Activated naive CD4-positive, alpha-beta T cell treated with anti-CD3 and anti-CD28 coated beads for 36 hours (primary cell): ENCODE results near the gene GUCD1. TPM values are rescaled to one million over a fixed set of nuclear protein-coding genes. Genes with fewer than 3 reads are reported as not detected.
A peak's percentile ranks its signal among the peaks of the same experiment; 100 is the strongest.
"Not testable (repeated sequence)": the region's sequence is repeated elsewhere in the genome, so short reads cannot be mapped to it uniquely, and the experiment has no call there.

Experiments used
- CTCF ChIA-PET: fragments of 350-600 bp; sonication (Branson Sonifier 250); formaldehyde crosslinking; loops from one replicate; lab custom pipeline; 2021; ENCODE audit warnings: antibody characterized with exemption; lab: Charles Lee
- DNase-seq: peaks from one replicate; pipeline ENCODE4 v3.0.0-alpha.2; 2020
- H3K27ac Mint-ChIP-seq: one replicate; pipeline ENCODE4 v1.8.0; 2021; ENCODE audit warnings: mild to moderate bottlenecking, mixed read lengths
- H3K27me3 Mint-ChIP-seq: one replicate; pipeline ENCODE4 v1.8.0; 2021; ENCODE audit warnings: low read depth, mixed read lengths
- H3K36me3 Mint-ChIP-seq: one replicate; pipeline ENCODE4 v1.8.0; 2021; ENCODE audit warnings: low read depth, mixed read lengths
- H3K4me1 Mint-ChIP-seq: one replicate; pipeline ENCODE4 v1.8.0; 2021; ENCODE audit warnings: low read depth, mixed read lengths
- H3K4me3 Mint-ChIP-seq: one replicate; pipeline ENCODE4 v1.8.0; 2021; ENCODE audit warnings: mild to moderate bottlenecking, moderate library complexity, mixed read lengths
- H3K9me3 Mint-ChIP-seq: one replicate; pipeline ENCODE4 v1.8.0; 2021; ENCODE audit warnings: mixed read lengths
- intact Hi-C: fragments of 100-400 bp; cut with micrococcal nuclease; formaldehyde crosslinking; loops from one replicate; pipeline ENCODE4 v1.15.1; 2023
- total RNA-seq, 2 experiments: library from RNA; stranded (reverse); gene quantifications; one replicate each; pipeline ENCODE4 v1.2.3, GENCODE V29; 2021

Gene GUCD1
- total RNA-seq, result 10 to 100 TPM; 95.8 to 96.0 TPM

DNA sequence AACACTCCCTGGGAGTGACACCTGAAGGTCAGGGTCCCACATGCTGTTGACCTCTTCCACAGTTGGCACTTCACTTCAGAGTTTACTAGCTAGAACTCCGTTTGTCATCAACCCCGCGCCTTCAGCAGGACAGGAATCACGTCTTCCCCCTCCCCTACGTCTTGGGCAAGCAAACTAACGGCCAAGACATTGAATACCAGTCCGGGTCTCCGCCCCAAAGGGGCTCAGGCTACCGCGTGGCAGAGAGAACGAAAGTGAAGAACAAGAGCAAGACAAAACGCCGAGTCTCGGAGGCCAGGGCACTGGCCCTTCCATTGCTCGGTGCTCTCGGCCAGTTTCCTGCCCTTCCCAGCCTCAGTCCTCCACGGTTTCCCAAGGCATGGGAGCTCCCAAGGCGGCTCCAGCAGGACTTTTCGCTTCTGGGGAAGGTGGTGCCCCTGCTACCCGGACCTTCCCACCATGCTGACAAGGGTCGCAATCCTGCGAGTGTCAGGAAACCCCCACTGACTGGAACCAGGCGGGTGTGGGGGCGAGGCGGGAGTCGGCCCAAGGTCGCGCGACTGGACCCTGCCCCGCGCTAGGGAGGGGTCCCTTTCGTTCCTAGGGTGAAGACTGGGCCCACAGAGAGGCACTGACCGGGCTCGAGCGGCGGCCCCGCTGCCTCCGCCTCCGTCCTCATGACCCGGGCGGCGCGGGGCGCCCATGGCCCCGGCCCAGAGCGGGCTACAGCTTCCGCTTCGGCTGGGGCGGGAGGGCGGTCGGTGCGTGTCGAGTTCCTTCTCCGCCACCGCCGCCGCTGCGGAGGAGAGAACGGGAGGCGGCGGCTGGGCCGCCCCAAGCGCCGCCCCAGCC is at the start of gene GUCD1:
TSS of gene GUCD1 (minus strand) at position 826 of the 852 bp plus-strand sequence. CDS start at position 679, 147 bp downstream.
- H3K27me3 Mint-ChIP-seq, result no peaks in the 10 kb centered on the region
- peak; percentile 36 for DNase-seq
- intact Hi-C loops, result loop anchor here (1.0 to 5.0 kb wide), 10 partner anchors 48 to 847 kb away; partner anchors contain the start of genes CABIN1, GGT1, MIF and SMARCB1
- H3K4me3 Mint-ChIP-seq, result peak within 1 kb of the TSS; percentile 97
- peaks cover 36% of the 10 kb centered on the region for H3K36me3 Mint-ChIP-seq
- no peaks in the 10 kb centered on the region for H3K9me3 Mint-ChIP-seq
- H3K4me1 Mint-ChIP-seq, result peaks cover 44% of the 10 kb centered on the region
- H3K27ac Mint-ChIP-seq, result peak within 1 kb of the TSS; percentile 100
- CTCF ChIA-PET, result interaction anchor here (0.7 to 2.2 kb wide), 2 partner anchors 29 to 32 kb away, joined by 3 to 5 read pairs; no protein-coding TSS in a partner anchor

DNA sequence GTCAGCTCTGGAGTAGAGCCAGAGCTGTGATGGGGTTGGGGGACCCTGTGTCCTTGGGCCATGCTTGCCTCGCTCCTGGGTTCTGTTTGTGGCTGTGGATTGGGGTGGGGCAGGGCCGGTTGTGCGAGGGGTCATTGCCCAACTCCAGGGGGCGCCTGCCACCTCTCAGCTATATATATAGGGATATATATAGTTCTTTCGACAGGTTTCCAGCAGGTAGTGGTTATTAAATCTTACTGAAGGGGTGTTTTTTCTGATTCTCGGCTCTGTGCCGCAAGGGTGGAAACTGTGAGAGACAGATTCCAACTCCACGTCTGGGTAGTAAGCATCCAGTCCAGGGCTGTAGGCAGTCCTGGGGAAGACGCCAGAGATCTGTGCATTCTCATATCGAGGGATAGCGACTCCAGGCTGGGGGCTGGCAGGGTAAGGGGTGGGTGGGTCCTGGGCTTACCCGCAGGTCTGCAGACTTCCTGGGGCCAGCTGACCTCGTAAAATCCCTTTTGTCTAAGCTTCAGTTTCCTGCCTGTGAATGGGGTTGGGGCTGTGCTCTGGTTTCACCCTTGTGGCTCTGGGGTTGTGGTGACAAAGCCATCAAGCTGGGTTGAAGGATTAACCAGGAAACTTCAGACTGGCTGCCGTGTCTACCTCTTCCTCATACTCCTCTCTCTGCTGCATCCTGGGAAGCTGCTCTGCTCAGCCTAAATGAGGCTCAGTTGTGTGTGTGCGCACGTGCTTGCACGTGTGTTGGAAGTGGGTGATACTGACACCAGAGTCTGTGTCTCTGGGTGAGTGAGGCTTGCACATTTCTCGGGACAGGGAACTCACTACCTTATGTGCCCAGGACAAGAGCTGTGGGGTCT is 49.1 kb upstream of the GUCD1 start:
- peak; percentile 40 for DNase-seq
- not testable (repeated sequence) for H3K27ac Mint-ChIP-seq, H3K27me3 Mint-ChIP-seq, H3K36me3 Mint-ChIP-seq, H3K9me3 Mint-ChIP-seq
- CTCF ChIA-PET, result interaction anchor here (1.4 kb wide), 1 partner anchor 198 kb away, joined by 3 read pairs; no protein-coding TSS in a partner anchor
- Mint-ChIP-seq H3K4me3 (peak overlapping the region; percentile 22), H3K4me1 (peaks cover 21% of the 10 kb centered on the region)
- intact Hi-C loops, result loop anchor here (5.0 kb wide), 1 partner anchor 47 kb away; the partner anchor contains the start of genes GUCD1 and SNRPD3

DNA sequence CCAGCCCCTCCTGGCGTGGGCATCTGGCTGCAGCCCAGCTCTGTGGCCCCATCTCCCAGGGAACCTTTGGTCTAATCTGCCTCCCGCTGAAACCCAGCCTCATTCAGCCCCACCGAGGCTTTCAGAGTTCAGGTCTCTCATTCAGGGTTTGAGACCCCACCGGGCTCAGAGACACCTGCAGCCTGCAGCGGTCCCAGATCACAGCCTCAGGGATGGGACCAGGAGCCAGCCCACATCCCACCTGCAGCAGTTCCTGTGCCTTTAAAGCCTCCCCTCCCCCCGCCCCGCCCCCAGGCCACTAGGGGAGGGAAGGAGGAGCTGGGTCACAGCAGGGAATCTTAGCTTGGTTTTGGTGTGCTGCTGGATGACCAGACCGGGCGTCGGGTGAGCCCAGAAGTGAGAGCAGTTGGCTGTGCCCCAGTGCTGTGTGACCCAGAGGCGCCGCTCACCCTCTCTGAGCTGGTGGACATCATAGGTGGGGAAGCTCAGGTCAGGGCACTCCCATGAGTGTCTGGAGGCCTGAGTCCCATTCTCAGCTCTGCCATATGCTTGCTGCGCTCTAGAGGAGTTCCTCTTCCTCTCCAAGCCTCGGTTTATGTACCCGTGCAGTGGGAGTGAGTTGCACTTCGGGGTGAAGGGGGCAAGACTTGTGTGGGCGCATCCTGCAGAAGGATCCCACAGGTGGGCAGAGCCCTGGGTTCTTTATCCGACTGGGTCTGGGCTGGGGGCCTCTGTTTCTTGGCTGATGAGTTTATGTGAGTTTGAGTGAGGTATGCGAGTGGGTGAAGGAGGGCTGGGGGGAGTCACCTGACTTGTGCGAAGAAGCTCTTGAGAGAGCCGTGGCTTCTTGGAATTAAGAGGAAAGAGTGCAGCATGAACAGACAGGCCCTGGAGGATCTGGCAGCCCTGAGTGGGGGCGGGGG is 48.2 kb upstream of the GUCD1 start, which contains the start of gene GGT1:
TSS of gene GGT1 (plus strand) at position 347 of the 923 bp plus-strand sequence. CDS start 7,889 bp downstream, outside the sequence.
- not testable (repeated sequence) for H3K36me3 Mint-ChIP-seq, H3K9me3 Mint-ChIP-seq, DNase-seq, H3K27me3 Mint-ChIP-seq, H3K27ac Mint-ChIP-seq
- CTCF ChIA-PET, result interaction anchor here (1.4 kb wide), 1 partner anchor 199 kb away, joined by 3 read pairs; no protein-coding TSS in a partner anchor
- intact Hi-C loops, result loop anchor here (5.0 kb wide), 1 partner anchor 46 kb away; the partner anchor contains the start of genes GUCD1 and SNRPD3
- peaks cover 21% of the 10 kb centered on the region for H3K4me1 Mint-ChIP-seq
- peak within 1 kb of the TSS; percentile 22 for H3K4me3 Mint-ChIP-seq

DNA sequence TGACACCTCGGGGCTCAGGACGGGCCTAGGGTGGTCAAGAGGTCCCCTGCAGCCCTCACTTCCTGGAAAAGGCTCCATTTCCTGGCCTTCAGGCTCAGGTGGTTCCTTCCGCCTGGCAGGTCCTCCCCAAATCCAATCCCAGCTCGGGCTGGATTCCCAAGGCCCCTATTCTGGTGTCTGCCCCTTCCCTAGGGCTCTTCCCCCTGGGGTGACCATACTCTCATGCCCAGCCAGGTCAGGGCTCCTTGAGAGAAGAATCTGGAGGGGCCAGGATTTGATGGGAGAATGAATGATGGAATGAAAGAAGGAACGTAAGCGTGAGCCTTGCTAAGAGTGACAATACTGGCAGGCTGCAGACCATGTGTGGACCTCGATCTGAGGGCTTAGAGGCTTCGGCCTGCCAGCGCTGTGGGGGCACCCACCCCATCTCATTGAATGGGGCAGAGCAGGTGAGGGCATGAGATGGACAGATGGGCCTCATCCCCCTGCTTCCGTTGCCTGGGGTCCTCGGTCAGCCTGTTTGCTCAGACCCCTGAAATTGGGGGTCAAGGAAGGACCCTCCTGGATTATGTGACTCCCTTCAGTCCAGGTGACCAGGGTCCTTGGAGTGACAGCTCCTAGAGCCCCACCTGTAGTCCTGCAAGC is 47.3 kb upstream of the GUCD1 start:
- H3K27me3 Mint-ChIP-seq, H3K36me3 Mint-ChIP-seq, CTCF ChIA-PET, H3K4me3 Mint-ChIP-seq, DNase-seq, H3K27ac Mint-ChIP-seq, H3K9me3 Mint-ChIP-seq: not testable (repeated sequence)
- peaks cover 17% of the 10 kb centered on the region for H3K4me1 Mint-ChIP-seq
- intact Hi-C loops, result loop anchor here (5.0 kb wide), 1 partner anchor 45 kb away; the partner anchor contains the start of genes GUCD1 and SNRPD3

DNA sequence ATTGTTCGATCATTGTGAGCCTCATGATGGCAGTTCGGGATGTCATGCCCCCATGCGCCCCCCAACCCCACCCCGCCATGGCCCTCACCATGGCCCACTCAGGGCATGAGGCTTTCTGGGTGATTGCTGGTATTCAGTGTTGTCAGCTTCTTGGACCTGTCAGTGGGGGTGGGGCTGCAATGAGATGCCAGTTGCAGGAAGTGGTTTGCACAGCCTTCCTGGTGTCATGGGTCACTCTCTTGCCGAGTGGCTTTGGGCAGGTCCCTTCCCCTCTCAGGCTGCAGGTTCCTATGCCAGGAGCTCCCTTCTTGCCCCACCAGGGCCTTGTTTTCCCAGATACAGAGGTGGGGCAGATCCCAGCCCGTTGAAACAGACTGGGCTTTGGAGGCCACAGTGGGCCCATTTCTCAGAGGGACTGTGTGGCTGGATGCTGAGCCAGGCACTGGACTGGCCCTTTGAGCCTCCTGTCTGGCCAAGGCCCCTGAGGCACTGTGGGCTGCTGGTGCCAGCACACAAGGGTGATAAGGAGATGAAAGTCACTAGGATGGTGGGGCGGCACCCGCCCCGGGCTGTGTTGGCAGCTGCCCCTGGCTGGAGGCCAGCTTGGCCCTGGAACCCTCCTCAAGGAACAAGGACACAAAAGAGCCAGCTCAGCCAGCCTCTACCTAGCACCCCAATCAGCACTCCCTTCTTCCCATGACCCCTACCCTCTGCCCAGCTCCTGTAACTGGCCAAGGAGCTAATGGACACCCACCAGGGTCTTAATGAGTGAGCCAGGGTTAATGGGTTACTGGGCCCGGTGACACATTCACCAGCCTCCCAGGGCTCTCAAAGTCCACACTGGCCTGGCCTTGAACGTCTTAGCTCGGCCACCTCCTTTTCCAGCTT is 46.5 kb upstream of the GUCD1 start:
- Mint-ChIP-seq H3K9me3 (no peaks in the 10 kb centered on the region), H3K36me3 (no peaks in the 10 kb centered on the region), H3K27ac (no peak overlapping the region), H3K4me3 (no peak overlapping the region), H3K27me3 (no peaks in the 10 kb centered on the region), H3K4me1 (peaks cover 17% of the 10 kb centered on the region)
- intact Hi-C loops, result loop anchor here (5.0 kb wide), 1 partner anchor 44 kb away; the partner anchor contains the start of genes GUCD1 and SNRPD3
- DNase-seq, result no peak
- CTCF ChIA-PET, result interaction anchor here (0.6 kb wide), 1 partner anchor 185 kb away, joined by 5 read pairs; no protein-coding TSS in a partner anchor

DNA sequence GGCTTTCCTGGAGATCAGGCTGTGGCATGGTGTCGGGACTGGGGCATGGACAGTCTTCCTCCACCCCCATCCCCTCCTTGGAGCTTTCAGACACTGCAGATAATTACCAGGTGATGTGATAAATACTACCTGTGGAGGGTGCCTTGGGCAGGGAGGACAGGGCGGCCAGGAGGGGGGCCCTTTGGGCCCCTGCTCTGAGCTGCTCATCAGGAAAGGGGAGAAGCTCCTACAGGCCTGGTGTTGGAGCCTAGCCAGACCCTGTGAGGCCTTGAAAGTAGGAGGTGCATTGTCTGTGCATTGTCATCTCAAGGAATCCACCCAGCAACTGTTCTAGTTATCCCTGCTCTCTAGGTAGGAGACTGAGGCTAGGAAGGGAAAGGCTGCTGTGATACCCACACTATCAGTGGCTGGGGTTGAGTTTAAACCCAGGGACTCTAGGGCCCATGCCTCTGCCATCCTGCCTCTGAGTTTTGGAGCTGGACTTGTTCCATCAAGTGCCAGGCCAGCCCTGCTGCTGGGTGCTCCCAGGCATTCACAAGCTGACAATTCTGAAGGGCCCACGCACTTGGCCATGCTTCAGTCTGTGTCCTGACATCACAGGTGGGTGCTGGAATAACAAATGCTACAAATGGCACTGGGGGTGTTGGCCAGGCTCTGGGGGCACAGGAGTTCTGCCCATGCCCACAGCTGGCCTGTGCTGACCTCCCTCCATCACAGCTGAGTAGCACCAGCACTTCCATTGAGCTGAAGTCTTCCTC is 45.2 kb upstream of the GUCD1 start:
- H3K27me3 Mint-ChIP-seq, H3K27ac Mint-ChIP-seq, H3K9me3 Mint-ChIP-seq, DNase-seq, H3K36me3 Mint-ChIP-seq, H3K4me3 Mint-ChIP-seq, CTCF ChIA-PET: not testable (repeated sequence)
- intact Hi-C loops, result loop anchor here (5.0 kb wide), 1 partner anchor 43 kb away; the partner anchor contains the start of genes GUCD1 and SNRPD3
- peaks cover 17% of the 10 kb centered on the region for H3K4me1 Mint-ChIP-seq

DNA sequence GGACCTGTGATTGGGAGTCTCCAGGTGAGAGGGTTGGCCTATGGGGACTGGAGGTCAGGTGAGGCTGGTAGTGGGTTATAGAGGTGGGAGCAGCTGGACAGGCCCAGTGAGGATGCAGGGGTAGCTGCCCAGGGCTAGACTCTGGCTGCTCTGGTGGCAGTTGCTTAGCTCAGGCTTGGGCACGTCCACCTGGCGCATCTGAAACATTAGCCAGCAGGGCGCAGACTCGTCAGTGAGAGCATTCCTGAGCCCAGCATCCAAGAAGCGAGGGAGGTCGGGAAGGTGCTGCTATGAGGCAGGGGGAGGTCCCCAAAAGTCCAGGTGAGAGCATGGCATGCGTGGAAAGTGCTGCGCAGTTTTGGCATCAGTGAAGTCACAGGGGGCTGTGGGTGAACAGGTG is 44.6 kb upstream of the GUCD1 start:
- Mint-ChIP-seq H3K27me3 (no peaks in the 10 kb centered on the region), H3K27ac (no peak overlapping the region), H3K4me1 (peaks cover 17% of the 10 kb centered on the region), H3K36me3 (no peaks in the 10 kb centered on the region), H3K4me3 (no peak overlapping the region), H3K9me3 (no peaks in the 10 kb centered on the region)
- CTCF ChIA-PET, result no interaction called here
- no peak for DNase-seq
- intact Hi-C loops, result no loop called here

DNA sequence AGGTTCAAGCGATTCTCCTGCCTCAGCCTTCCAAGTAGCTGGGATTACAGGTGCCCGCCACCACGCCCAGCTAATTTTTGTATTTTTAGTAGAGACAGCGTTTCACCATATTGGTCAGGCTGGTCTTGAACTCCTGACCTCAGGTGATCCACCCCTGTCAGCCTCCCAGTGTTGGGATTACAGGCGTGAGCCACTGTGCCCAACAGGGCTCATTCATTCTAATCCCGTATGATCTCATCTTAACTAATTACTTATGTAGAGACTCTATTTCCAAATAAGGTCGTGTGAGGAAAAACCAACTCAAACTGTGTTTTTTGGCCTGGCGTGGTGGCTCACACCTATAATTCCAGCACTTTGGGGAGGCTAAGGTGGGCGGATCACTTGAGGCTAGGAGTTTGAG is 42.1 kb upstream of the GUCD1 start:
- intact Hi-C loops, H3K4me3 Mint-ChIP-seq, H3K27ac Mint-ChIP-seq, DNase-seq, CTCF ChIA-PET, H3K4me1 Mint-ChIP-seq, H3K36me3 Mint-ChIP-seq, H3K27me3 Mint-ChIP-seq, H3K9me3 Mint-ChIP-seq: not testable (repeated sequence)

DNA sequence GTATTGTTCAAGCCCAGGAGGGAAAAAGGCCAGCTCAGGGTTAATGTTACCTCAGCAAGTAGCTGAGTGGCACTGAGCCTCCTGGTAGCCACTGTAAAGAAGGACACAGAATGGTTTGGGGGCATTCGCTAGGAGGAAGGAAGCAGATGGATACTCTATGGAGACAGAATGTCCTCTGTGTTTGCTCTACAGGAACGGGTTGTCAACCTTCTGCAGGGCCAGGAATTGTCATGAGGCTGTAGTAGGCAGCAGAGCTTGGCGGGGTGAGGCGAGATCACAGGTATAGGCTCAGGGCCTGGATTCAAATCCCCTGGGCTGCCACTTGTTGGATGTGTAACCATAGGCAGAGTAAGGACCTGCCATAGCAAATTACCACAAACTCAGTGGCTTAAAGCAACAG is 40.9 kb upstream of the GUCD1 start:
- Mint-ChIP-seq H3K9me3 (no peaks in the 10 kb centered on the region), H3K4me3 (no peak overlapping the region), H3K4me1 (peaks cover 4% of the 10 kb centered on the region), H3K27me3 (peaks cover 9% of the 10 kb centered on the region), H3K27ac (no peak overlapping the region), H3K36me3 (no peaks in the 10 kb centered on the region)
- CTCF ChIA-PET, result no interaction called here
- DNase-seq, result no peak
- intact Hi-C loops, result no loop called here

DNA sequence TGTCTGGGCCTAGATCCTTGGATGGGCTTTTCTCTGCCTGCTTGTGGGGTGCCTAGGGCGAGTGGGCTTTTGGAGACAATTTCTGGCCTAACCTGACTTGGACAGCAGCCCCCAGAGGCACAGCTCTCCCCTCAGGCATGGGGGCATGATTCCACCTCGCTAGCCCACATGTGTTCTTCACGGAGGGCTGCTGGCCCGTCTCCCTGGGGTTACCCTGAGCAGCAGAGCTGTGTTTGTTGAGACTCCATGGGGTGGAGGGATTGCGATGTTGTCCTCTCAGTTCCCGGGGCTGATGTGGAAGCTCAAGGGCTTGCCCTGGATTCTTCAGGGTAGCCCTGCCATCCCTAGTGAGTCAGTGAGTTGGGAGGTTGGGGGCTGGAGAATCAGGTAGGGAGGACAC is 40.3 kb upstream of the GUCD1 start:
- intact Hi-C loops, result no loop called here
- Mint-ChIP-seq H3K4me1 (peaks cover 4% of the 10 kb centered on the region), H3K4me3 (no peak overlapping the region)

More for the DNA sequence above, 40.3 kb upstream of the GUCD1 start:
- peaks cover 13% of the 10 kb centered on the region for H3K27me3 Mint-ChIP-seq
- DNase-seq, result no peak
- no peaks in the 10 kb centered on the region for H3K9me3 Mint-ChIP-seq
- CTCF ChIA-PET, result no interaction called here
- no peaks in the 10 kb centered on the region for H3K36me3 Mint-ChIP-seq
- no peak overlapping the region for H3K27ac Mint-ChIP-seq
